Caco-2 (cell line): ENCODE data around the gene ARHGEF40. TPM values are rescaled to one million over a fixed set of nuclear protein-coding genes. Genes with fewer than 3 reads are reported as not detected.

Experiments used
- BruUV-seq: library from RNA; stranded (reverse); fragments of 400-500 nt; replicated peaks from 2 replicates; lab custom pipeline; 2021; lab: Mats Ljungman, UMichigan
- CTCF ChIA-PET: fragments of 300-600 bp; sonication (Branson Sonifier 250); formaldehyde crosslinking; loops from one replicate; lab custom pipeline; 2022; ENCODE audit warnings: antibody characterized with exemption; lab: Charles Lee
- POLR2A ChIA-PET: fragments of 300-600 bp; sonication (Branson Sonifier 250); formaldehyde crosslinking; loops from one replicate; lab custom pipeline; 2022; ENCODE audit warnings: antibody characterized with exemption; lab: Charles Lee
- DNase-seq, 2 experiments: peaks; one replicate each; pipeline versions ENCODE4 v3.0.0 to v3.0.0-alpha.2; 2020 to 2022
- H3K27me3 ChIP-seq: replicated peaks from 2 replicates; pipeline ENCODE4 v1.6.0; 2011; ENCODE audit warnings: low read length; ENCODE audit not compliant: control insufficient read depth, insufficient read depth
- H3K36me3 ChIP-seq: 2 replicates; pipeline ENCODE4 v1.5.1; 2011; ENCODE audit warnings: low read length; ENCODE audit not compliant: control insufficient read depth, insufficient read depth
- H3K4me1 ChIP-seq: fragments of 250-450 bp; sonication (Bioruptor Pico); 2 replicates; pipeline ENCODE4 v1.5.1; 2020; ENCODE audit warnings: mild to moderate bottlenecking
- H3K4me3 ChIP-seq: 2 replicates; pipeline ENCODE4 v1.5.1; 2011; ENCODE audit warnings: low read depth, mild to moderate bottlenecking, control low read depth, low read length
- H3K9me3 ChIP-seq: fragments of 250-450 bp; sonication (Bioruptor Pico); 2 replicates; pipeline ENCODE4 v1.5.1; 2020; ENCODE audit warnings: mild to moderate bottlenecking, moderate library complexity
- H3K27ac Mint-ChIP-seq: one replicate; pipeline ENCODE4 v1.8.0; 2022; ENCODE audit warnings: mixed read lengths; ENCODE audit not compliant: unreplicated experiment
- H3K27me3 Mint-ChIP-seq: one replicate; pipeline ENCODE4 v1.8.0; 2022; ENCODE audit warnings: mixed read lengths; ENCODE audit not compliant: insufficient read depth, unreplicated experiment
- H3K36me3 Mint-ChIP-seq: one replicate; pipeline ENCODE4 v1.8.0; 2022; ENCODE audit warnings: mild to moderate bottlenecking, mixed read lengths; ENCODE audit not compliant: insufficient read depth, unreplicated experiment
- H3K4me1 Mint-ChIP-seq: one replicate; pipeline ENCODE4 v1.8.0; 2022; ENCODE audit warnings: low read depth, mixed read lengths; ENCODE audit not compliant: unreplicated experiment
- H3K4me3 Mint-ChIP-seq: one replicate; pipeline ENCODE4 v1.8.0; 2022; ENCODE audit warnings: mild to moderate bottlenecking, moderate library complexity, mixed read lengths; ENCODE audit not compliant: unreplicated experiment
- H3K9me3 Mint-ChIP-seq: one replicate; pipeline ENCODE4 v1.8.0; 2022; ENCODE audit warnings: mixed read lengths; ENCODE audit not compliant: unreplicated experiment
- intact Hi-C: fragments of 100-400 bp; cut with micrococcal nuclease; formaldehyde crosslinking; loops from one replicate; pipeline ENCODE4 v1.10.0; 2022; ENCODE audit not compliant: unreplicated experiment
- total RNA-seq: library from RNA; stranded (reverse); gene quantifications from 2 replicates; pipeline ENCODE4 v1.2.3, GENCODE V29; 2022
- TF ChIP-seq, protein P1 (sequence below), 2 experiments: fragments of 200-600 bp in 1 of 2; IDR thresholded peaks; 1 replicate in 1 of 2; 2 replicates in 1 of 2; pipeline versions ENCODE4 v1.5.1 to v1.8.0; 2011 to 2022; ENCODE audit warnings: antibody characterized with exemption in 1 of 2, control low read depth in 1 of 2, inconsistent platforms in 1 of 2, low read depth in 1 of 2, low read length in 1 of 2, mild to moderate bottlenecking in 1 of 2, moderate library complexity in 1 of 2; ENCODE audit not compliant: insufficient read depth in 1 of 2, severe bottlenecking in 1 of 2, unreplicated experiment in 1 of 2

ARHGEF40 gene
- total RNA-seq, 1 experiment from 2014 or later = 7.1 TPM

- CTCF ChIA-PET = interaction anchor here (0.8 kb wide), 1 partner anchor 14 kb away, joined by 3 read pairs; no protein-coding TSS in a partner anchor
- TF ChIP-seq, protein P1, sequence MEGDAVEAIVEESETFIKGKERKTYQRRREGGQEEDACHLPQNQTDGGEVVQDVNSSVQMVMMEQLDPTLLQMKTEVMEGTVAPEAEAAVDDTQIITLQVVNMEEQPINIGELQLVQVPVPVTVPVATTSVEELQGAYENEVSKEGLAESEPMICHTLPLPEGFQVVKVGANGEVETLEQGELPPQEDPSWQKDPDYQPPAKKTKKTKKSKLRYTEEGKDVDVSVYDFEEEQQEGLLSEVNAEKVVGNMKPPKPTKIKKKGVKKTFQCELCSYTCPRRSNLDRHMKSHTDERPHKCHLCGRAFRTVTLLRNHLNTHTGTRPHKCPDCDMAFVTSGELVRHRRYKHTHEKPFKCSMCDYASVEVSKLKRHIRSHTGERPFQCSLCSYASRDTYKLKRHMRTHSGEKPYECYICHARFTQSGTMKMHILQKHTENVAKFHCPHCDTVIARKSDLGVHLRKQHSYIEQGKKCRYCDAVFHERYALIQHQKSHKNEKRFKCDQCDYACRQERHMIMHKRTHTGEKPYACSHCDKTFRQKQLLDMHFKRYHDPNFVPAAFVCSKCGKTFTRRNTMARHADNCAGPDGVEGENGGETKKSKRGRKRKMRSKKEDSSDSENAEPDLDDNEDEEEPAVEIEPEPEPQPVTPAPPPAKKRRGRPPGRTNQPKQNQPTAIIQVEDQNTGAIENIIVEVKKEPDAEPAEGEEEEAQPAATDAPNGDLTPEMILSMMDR (IDR thresholded peaks at IDR 0.05; ENCODE audit: insufficient read depth in 1 of 2, low read depth in 1 of 2, low read length in 1 of 2, severe bottlenecking in 1 of 2, unreplicated experiment in 1 of 2) = no peak
- no peaks in the 10 kb centered on the region for H3K4me1 Mint-ChIP-seq
Measured at GRCh38 chr14:21073921-21074320, 3.8 kb downstream of the ARHGEF40 start.

DNA sequence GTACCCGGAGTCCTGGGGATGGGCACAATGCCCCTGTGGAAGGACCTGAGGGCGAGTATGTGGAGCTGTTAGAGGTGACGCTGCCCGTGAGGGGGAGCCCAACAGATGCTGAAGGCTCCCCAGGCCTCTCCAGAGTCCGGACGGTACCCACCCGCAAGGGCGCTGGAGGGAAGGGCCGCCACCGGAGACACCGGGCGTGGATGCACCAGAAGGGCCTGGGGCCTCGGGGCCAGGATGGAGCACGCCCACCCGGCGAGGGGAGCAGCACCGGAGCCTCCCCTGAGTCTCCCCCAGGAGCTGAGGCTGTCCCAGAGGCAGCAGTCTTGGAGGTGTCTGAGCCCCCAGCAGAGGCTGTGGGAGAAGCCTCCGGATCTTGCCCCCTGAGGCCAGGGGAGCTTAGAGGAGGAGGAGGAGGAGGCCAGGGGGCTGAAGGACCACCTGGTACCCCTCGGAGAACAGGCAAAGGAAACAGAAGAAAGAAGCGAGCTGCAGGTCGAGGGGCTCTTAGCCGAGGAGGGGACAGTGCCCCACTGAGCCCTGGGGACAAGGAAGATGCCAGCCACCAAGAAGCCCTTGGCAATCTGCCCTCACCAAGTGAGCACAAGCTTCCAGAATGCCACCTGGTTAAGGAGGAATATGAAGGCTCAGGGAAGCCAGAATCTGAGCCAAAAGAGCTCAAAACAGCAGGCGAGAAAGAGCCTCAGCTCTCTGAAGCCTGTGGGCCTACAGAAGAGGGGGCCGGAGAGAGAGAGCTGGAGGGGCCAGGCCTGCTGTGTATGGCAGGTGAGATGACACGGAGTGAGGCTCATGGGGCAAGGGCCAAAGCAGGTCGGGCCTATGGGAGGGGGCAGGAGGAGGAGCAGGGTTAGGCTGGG is 4.5 kb downstream of the ARHGEF40 start:
- Mint-ChIP-seq H3K36me3 (no peaks in the 10 kb centered on the region), H3K9me3 (no peaks in the 10 kb centered on the region), H3K27ac (no peak overlapping the region), H3K27me3 (no peaks in the 10 kb centered on the region), H3K4me3 (no peak overlapping the region), H3K4me1 (no peaks in the 10 kb centered on the region)
- Histone ChIP-seq H3K4me3 (no peak overlapping the region), H3K9me3 (no peaks in the 10 kb centered on the region), H3K27me3 (no peaks in the 10 kb centered on the region), H3K4me1 (peaks cover 6% of the 10 kb centered on the region), H3K36me3 (no peaks in the 10 kb centered on the region)
- intact Hi-C loops = no loop called here
- DNase-seq = no peak
- TF ChIP-seq, protein P1 (IDR thresholded peaks at IDR 0.05; ENCODE audit: insufficient read depth in 1 of 2, low read depth in 1 of 2, low read length in 1 of 2, severe bottlenecking in 1 of 2, unreplicated experiment in 1 of 2) = no peak
- BruUV-seq = no TSS peak
- ChIA-PET POLR2A (no interaction called here), CTCF (interaction anchor here (0.8 kb wide), 1 partner anchor 13 kb away, joined by 3 read pairs; no protein-coding TSS in a partner anchor)

More at GRCh38 chr14:21073921-21074320, 3.8 kb downstream of the ARHGEF40 start:
- Histone ChIP-seq H3K27me3 (no peaks in the 10 kb centered on the region), H3K4me3 (no peak overlapping the region), H3K36me3 (no peaks in the 10 kb centered on the region), H3K9me3 (no peaks in the 10 kb centered on the region), H3K4me1 (peaks cover 6% of the 10 kb centered on the region)
- Mint-ChIP-seq H3K36me3 (no peaks in the 10 kb centered on the region), H3K9me3 (no peaks in the 10 kb centered on the region), H3K4me3 (no peak overlapping the region), H3K27me3 (no peaks in the 10 kb centered on the region), H3K27ac (no peak overlapping the region)
- no peak for DNase-seq
- BruUV-seq = no TSS peak
- intact Hi-C loops = no loop called here
- POLR2A ChIA-PET = no interaction called here

DNA sequence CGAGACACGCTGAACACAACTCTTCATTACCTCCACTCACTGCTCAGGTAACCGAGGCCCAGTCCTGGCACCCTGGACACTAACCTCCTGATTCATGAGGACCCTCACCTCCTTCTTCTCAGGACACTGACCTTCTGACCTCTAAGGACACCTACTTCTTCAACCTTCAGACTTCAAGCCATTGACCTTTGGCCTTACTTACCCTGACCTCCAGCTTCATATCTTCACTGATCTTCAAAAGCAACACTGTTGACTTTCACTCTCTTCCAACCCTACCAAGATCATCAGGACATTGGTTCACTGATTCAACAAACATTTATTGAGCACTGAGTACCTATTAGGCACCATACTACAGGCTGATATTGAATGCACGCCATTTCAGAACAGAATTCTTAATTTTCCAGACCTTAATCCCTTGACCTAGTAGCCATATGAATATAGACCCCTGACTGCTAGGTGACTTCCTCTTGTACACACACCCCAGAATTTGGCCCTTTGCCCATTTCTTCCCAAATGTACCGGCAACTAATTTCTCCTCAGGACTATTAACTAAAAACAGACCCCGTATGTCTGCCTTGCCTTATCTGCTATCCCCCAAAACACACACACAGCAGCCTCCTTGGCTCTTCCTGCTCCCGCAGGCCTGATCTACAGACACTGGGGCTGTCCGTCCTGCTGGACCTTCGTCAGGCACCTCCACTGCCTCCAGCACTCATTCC is 5.8 kb downstream of the ARHGEF40 start:
- Histone ChIP-seq H3K27me3 (no peaks in the 10 kb centered on the region), H3K36me3 (no peaks in the 10 kb centered on the region; the same call in 1 of the 2 replicates), H3K9me3 (no peaks in the 10 kb centered on the region), H3K4me3 (no peak overlapping the region), H3K4me1 (peaks cover 2% of the 10 kb centered on the region)
- DNase-seq = no peak
- H3K36me3 Mint-ChIP-seq = no peaks in the 10 kb centered on the region
- no peaks in the 10 kb centered on the region for H3K9me3 Mint-ChIP-seq
- no peak overlapping the region for H3K27ac Mint-ChIP-seq
- intact Hi-C loops = no loop called here
- ChIA-PET POLR2A (no interaction called here), CTCF (no interaction called here)
- BruUV-seq = no TSS peak
- H3K4me3 Mint-ChIP-seq = no peak overlapping the region
- no peaks in the 10 kb centered on the region for H3K27me3 Mint-ChIP-seq
- H3K4me1 Mint-ChIP-seq = no peaks in the 10 kb centered on the region
- TF ChIP-seq, protein P1 (IDR thresholded peaks at IDR 0.05; ENCODE audit: insufficient read depth in 1 of 2, low read depth in 1 of 2, low read length in 1 of 2, severe bottlenecking in 1 of 2, unreplicated experiment in 1 of 2) = no peak
